ENCODE data around the gene ZNF208.

DNA sequence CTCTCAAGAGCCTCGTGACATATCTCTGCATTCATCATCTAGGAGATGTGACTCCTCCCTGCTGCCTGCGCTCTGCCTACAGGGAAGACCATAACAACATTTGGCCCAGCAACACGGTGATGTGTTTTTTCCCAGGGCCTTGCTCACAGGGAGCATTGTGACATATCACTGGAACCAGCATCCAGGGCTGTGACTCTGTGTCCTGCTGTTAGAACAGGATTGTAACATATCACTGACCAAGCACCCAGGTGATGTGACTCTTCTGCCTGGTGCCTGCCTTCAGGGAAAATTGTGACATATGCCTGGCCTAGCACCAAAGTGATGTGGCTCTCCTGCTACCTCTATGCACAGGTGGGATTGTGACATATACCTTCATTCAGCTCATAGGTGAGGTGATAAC is 95.3 kb downstream of the ZNF208 start:
- TF ChIP-seq, protein P1, sequence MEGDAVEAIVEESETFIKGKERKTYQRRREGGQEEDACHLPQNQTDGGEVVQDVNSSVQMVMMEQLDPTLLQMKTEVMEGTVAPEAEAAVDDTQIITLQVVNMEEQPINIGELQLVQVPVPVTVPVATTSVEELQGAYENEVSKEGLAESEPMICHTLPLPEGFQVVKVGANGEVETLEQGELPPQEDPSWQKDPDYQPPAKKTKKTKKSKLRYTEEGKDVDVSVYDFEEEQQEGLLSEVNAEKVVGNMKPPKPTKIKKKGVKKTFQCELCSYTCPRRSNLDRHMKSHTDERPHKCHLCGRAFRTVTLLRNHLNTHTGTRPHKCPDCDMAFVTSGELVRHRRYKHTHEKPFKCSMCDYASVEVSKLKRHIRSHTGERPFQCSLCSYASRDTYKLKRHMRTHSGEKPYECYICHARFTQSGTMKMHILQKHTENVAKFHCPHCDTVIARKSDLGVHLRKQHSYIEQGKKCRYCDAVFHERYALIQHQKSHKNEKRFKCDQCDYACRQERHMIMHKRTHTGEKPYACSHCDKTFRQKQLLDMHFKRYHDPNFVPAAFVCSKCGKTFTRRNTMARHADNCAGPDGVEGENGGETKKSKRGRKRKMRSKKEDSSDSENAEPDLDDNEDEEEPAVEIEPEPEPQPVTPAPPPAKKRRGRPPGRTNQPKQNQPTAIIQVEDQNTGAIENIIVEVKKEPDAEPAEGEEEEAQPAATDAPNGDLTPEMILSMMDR (conservative IDR thresholded peaks at IDR 0.05 in 1 of 2, IDR thresholded peaks at IDR 0.05 in 1 of 2; ENCODE audit: low read depth in 1 of 2, low read length in 2 of 2): no peak
- TF ChIP-seq EZH2 (IDR thresholded peaks at IDR 0.05; ENCODE audit: low read length, missing control alignments): no peak
